GM19099 (cell line): ENCODE results near the gene BEAN1.

Source experiments
- POLR2A ChIP-seq: IDR thresholded peaks from 3 replicates; pipeline ENCODE4 v1.6.1; 2011; ENCODE audit warnings: low read depth; ENCODE audit not compliant: insufficient read length; ENCODE audit errors: extremely low read depth

Gene BEAN1

DNA sequence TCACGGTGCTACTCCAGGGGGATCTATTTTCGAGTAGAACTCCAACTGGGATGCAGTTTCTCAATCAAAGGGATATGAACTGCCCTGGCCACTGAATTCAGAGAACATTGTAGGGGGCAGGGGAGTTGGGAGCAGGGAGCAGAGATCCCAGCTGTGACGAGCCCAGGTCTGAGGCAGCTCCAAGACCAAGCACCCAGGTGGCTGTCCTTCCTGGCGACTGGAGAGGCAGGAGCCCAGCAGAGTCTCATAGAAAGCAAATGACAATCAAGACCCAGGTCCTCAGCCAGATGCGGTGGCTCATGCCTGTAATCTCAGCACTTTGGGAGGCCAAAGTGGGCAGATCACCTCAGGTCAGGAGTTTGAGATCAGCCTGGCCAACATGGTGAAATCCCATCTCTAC is 62.7 kb downstream of the BEAN1 start:
- no peak for TF ChIP-seq POLR2A

GRCh38 chr16:66490774-66491715 is 64.0 kb downstream of the BEAN1 start:
- TF ChIP-seq POLR2A, result no peak

- no peak for TF ChIP-seq POLR2A
These were observed 64.6 kb downstream of the BEAN1 start for GRCh38 chr16:66491716-66492064.

- TF ChIP-seq POLR2A, result no peak
These were observed 66.7 kb downstream of the BEAN1 start for GRCh38 chr16:66493490-66494401.

DNA sequence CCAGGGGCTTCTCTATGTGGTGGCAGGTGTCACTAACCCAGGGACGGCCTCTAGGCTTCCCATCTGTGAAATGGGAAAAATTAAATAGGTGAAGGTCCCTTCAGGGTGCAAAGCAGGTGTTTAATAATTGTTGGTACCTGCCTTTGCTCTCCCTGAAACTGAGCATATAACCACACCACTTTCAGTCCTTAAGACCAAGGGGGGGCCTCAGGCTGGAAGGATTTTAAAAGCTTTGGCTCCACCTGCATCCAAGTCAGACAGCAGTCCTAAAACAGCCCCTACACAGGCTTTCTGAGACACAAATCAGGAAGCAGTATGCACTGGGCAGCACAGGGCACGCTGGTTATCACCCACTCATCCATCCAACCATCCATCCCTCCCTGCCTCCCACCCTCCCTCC is 67.8 kb downstream of the BEAN1 start:
- TF ChIP-seq POLR2A, result no peak

DNA sequence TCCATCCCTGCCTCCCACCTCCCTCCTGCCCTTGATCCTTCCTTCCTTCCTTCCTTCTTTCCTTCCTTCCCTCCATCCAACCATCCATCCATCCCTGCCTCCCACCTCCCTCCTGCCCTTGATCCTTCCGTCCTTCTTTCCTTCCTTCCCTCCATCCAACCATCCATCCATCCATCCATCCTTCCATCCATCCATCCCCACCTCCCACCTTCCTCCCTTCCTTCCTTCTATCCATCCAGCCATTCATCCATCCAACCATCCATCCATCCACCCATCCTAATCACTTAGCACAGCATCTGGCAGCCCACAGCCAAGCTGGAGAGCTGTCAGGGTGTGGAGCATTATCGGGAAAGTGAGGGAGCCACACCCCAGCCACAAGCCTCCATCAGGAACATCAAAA is 68.3 kb downstream of the BEAN1 start:
- no peak for TF ChIP-seq POLR2A

DNA sequence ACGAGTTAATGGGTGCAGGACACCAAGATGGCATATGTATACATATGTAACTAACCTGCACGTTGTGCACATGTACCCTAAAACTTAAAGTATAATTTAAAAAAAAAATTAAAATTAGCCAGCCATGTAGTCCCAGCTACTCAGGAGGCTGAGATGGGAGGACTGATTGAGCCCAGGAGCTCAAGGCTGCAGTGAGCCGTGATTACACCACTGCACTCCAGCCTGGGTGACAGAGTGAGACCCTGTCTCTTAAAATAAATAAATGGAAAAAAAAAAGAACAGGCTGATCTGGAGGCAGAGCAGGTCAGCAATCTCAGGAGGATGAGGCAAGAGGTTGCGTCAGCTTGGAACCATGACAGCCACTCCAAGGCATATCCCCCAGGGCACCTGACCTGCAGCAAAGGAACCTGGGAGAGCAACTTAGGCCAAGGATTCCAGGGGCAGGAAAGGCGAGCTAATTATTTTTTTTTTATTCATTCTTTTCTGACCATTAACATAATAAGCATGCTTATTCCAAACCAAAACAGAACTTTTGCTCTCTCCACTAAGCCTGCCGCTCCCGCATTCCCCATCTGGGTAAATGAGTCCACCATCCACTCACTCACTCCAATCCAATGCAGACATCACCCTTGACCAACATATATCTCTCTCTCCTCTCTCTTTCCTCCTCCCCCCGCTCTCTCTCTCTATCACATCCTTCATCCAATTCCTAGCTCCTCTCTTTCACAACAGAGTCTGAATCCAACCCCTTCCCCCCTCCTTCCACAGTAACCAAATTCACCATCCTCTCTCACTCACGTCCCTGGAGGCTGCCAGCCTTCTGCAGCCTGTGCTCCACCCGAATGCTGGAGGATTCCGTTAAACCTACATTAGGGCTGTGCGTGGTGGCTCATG is 75.2 kb downstream of the BEAN1 start:
- TF ChIP-seq POLR2A, result no peak

DNA sequence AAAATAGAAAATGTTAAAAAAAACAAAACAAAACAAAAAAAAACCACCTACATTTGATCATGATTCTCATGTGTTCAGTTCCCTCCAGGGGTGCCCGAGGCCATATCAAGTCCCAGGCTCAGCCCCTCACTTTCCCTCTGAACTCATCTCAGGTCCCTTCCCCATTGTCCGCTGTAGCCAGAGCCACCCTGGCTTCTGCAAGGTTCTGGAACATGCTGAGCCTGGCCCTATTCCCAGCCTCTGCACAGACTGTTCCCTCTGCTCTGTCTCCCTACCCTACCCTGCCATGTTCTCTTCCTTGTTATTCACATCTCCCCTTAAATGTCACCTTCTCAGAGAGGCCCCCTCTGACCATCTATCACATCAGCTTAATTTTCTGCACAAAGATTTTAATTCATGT is 75.9 kb downstream of the BEAN1 start:
- TF ChIP-seq POLR2A, result no peak

- no peak for TF ChIP-seq POLR2A
These were observed 76.5 kb downstream of the BEAN1 start for GRCh38 chr16:66503612-66504011.

DNA sequence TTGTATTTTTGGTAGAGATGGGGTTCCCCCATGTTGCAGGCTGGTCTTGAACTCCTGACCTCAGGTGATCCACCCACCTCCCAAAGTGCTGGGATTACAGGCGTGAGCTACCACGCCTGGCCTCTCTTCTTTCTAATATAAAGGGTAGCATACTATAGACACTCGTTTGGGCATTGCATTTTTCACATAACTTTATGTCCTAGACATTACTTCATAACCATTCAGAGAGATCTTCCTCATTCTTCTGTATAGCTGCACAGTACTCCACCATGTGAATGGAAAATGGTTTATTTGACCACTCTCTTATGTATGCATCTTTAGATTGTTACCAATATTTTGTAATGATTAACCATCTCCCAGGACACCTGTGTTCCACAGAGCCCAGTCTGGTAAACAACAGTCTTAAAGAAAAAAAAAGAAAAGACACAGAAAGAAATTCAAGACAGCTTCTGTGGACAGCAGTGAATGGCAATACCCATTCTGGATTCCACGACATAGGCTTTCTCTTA is 80.7 kb downstream of the BEAN1 start:
- TF ChIP-seq POLR2A, result no peak

GRCh38 chr16:66508248-66508913 is 81.3 kb downstream of the BEAN1 start:
- no peak for TF ChIP-seq POLR2A

GRCh38 chr16:66508914-66509496 is 81.9 kb downstream of the BEAN1 start:
- no peak for TF ChIP-seq POLR2A

DNA sequence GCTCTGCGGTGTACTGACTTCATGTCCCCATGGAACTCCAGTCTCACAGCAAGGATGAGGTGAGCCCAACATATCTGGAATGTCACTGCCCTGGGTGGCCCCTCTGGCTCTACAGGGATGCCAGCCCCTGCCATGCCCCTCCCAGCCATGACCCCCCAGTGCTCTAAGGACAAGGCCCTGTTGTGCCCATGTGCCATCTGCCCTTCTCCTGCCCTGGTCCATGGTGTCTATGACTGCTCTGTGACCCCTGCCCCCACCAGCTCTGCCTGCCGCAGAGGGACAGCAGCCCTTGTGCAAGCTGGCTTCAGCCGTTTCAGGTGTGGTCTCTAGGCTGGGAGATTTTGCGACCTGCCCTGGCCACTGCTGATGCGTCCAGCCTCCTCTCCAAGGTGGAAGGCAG is 82.5 kb downstream of the BEAN1 start:
- TF ChIP-seq POLR2A, result no peak

DNA sequence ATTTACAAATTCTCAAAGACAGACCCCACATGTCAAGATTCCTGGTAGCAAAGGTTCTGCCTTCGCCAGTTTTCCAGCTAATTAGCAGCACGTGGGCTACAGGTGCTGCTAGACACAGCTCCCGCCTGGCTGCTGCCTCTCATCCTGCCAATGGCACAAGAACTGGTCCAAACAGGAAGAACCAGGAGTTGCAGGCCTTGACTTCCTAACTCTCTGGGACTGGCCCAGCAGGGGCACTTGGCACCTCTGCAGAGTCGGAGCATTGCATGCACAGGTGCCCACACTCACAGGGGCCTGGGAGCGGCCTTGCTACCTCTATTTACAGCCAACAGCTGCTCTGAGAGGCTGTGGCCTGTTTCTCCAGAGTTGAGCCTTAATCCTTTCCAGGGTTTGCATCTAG is 83.2 kb downstream of the BEAN1 start:
- TF ChIP-seq POLR2A, result no peak
